Liver (tissue), 9 donors: ENCODE results near the gene TRIM5. TPM values are rescaled to one million over a fixed set of nuclear protein-coding genes. Genes with fewer than 3 reads are reported as not detected.
"Not testable (repeated sequence)": the region's sequence is repeated elsewhere in the genome, so short reads cannot be mapped to it uniquely, and the experiment has no call there.

Experiments used
- DNase-seq: peaks from one replicate; pipeline ENCODE4 v3.0.0-alpha.2; 2017; ENCODE audit warnings: low spot score
- H3K27ac ChIP-seq, 2 donors: one replicate each; pipeline ENCODE4 v1.7.0; 2013; ENCODE audit warnings: inconsistent platforms in 2 of 2, low read length in 2 of 2, control low read depth in 1 of 2, low read depth in 1 of 2, mild to moderate bottlenecking in 1 of 2
- H3K27me3 ChIP-seq, 4 donors: one replicate each; pipeline versions ENCODE4 v1.6.1 to v1.7.0; 2013; ENCODE audit warnings: low read length in 3 of 4, inconsistent platforms in 1 of 4, mild to moderate bottlenecking in 1 of 4, moderate library complexity in 1 of 4; ENCODE audit not compliant: control insufficient read depth in 4 of 4, insufficient read depth in 4 of 4
- H3K36me3 ChIP-seq, 4 donors: one replicate each; pipeline versions ENCODE4 v1.6.1 to v1.7.0; 2013; ENCODE audit warnings: low read length in 3 of 4, mild to moderate bottlenecking in 3 of 4, low read depth in 1 of 4, moderate library complexity in 1 of 4; ENCODE audit not compliant: control insufficient read depth in 4 of 4, insufficient read depth in 3 of 4
- H3K4me1 ChIP-seq, 4 donors: one replicate each; pipeline versions ENCODE4 v1.6.1 to v1.7.0; 2013; ENCODE audit warnings: low read length in 3 of 4, mild to moderate bottlenecking in 3 of 4, moderate library complexity in 1 of 4; ENCODE audit not compliant: control insufficient read depth in 4 of 4, insufficient read depth in 4 of 4
- H3K4me3 ChIP-seq, 3 donors: one replicate each; pipeline versions ENCODE4 v1.6.1 to v1.7.0; 2013; ENCODE audit warnings: low read length in 3 of 3, control low read depth in 1 of 3, low read depth in 1 of 3, mild to moderate bottlenecking in 1 of 3
- H3K9ac ChIP-seq, 2 donors: one replicate each; pipeline ENCODE4 v1.7.0; 2013; ENCODE audit warnings: low read length in 2 of 2, mild to moderate bottlenecking in 2 of 2, moderate library complexity in 2 of 2, control low read depth in 1 of 2, low read depth in 1 of 2
- H3K9me3 ChIP-seq, 4 donors: one replicate each; pipeline versions ENCODE4 v1.6.1 to v1.7.0; 2013; ENCODE audit warnings: low read length in 3 of 4; ENCODE audit not compliant: control insufficient read depth in 4 of 4
- ATF3 ChIP-seq: IDR thresholded peaks from 2 replicates; pipeline ENCODE4 v1.6.1; 2016; ENCODE audit warnings: antibody characterized with exemption
- EGR1 ChIP-seq, 2 donors: IDR thresholded peaks; 2 replicates each; pipeline ENCODE4 v1.6.1; 2016 to 2018; ENCODE audit warnings: antibody characterized with exemption in 2 of 2, low read depth in 2 of 2
- FOXA1 ChIP-seq: IDR thresholded peaks from 2 replicates; pipeline ENCODE4 v1.6.1; 2016; ENCODE audit warnings: antibody characterized with exemption
- FOXA2 ChIP-seq: IDR thresholded peaks from 2 replicates; pipeline ENCODE4 v1.6.1; 2016; ENCODE audit warnings: antibody characterized with exemption
- GABPA ChIP-seq, 2 donors: IDR thresholded peaks in 1 of 2; conservative IDR thresholded peaks in 1 of 2; 2 replicates each; pipeline ENCODE4 v1.6.1; 2016; ENCODE audit warnings: antibody characterized with exemption in 2 of 2, mild to moderate bottlenecking in 1 of 2, moderate library complexity in 1 of 2
- HNF4A ChIP-seq, 2 donors: conservative IDR thresholded peaks; 2 replicates each; pipeline ENCODE4 v1.6.1; 2016; ENCODE audit warnings: antibody characterized with exemption in 2 of 2, mild to moderate bottlenecking in 2 of 2
- HNF4G ChIP-seq: IDR thresholded peaks from 2 replicates; pipeline ENCODE4 v1.6.1; 2016; ENCODE audit warnings: antibody characterized with exemption
- JUND ChIP-seq, 2 donors: IDR thresholded peaks; 2 replicates each; pipeline ENCODE4 v1.6.1; 2016; ENCODE audit warnings: antibody characterized with exemption in 2 of 2
- MAX ChIP-seq: IDR thresholded peaks from 2 replicates; pipeline ENCODE4 v1.6.1; 2016; ENCODE audit warnings: antibody characterized with exemption
- NR2F2 ChIP-seq: IDR thresholded peaks from 2 replicates; pipeline ENCODE4 v1.6.1; 2016; ENCODE audit warnings: antibody characterized with exemption
- RAD21 ChIP-seq, 2 donors: IDR thresholded peaks; 2 replicates each; pipeline ENCODE4 v1.6.1; 2016; ENCODE audit warnings: antibody characterized with exemption in 2 of 2, mild to moderate bottlenecking in 2 of 2
- RXRA ChIP-seq, 2 donors: IDR thresholded peaks; 2 replicates each; pipeline ENCODE4 v1.6.1; 2017 to 2018; ENCODE audit warnings: antibody characterized with exemption in 2 of 2, mild to moderate bottlenecking in 1 of 2
- SP1 ChIP-seq: IDR thresholded peaks from 2 replicates; pipeline ENCODE4 v1.6.1; 2018; ENCODE audit warnings: antibody characterized with exemption, mild to moderate bottlenecking
- TAF1 ChIP-seq: conservative IDR thresholded peaks from 2 replicates; pipeline ENCODE4 v1.6.1; 2016; ENCODE audit warnings: antibody characterized with exemption, mild to moderate bottlenecking
- YY1 ChIP-seq: IDR thresholded peaks from 2 replicates; pipeline ENCODE4 v1.6.1; 2016; ENCODE audit warnings: antibody characterized with exemption, mild to moderate bottlenecking
- WGBS: extraction: QIAGEN DNeasy Blood & Tissue Kit; methylation state at CpG from one replicate; pipeline ENCODE4 v1.1.7; 2013; 5-methylcytosine and 5-hydroxymethylcytosine counted together
- polyA plus RNA-seq, 2 donors: library from polyadenylated mRNA; stranded (reverse) in 1 of 2; unstranded in 1 of 2; fragments of 200-250 nt in 1 of 2; fragments of >200 nt in 1 of 2; fragmentation: Nextera tagmentation in 1 of 2; extraction: Ambion mirVana in 1 of 2; gene quantifications; one replicate each; pipeline versions ENCODE4 v1.2.1 to v1.2.3, GENCODE V29; 2013 to 2015
- total RNA-seq, 2 donors: library from RNA; depleted of rRNA; stranded (reverse); fragments of >200 nt; gene quantifications; one replicate each; pipeline ENCODE4 v1.2.3, GENCODE V29; 2014
- TF ChIP-seq, protein P1 (sequence below): fragments of 150-350 bp; IDR thresholded peaks from 2 replicates; pipeline ENCODE4 v1.5.1; 2017; ENCODE audit warnings: improper control_type of control experiment, low read depth, low read length; ENCODE audit not compliant: missing input control
- TF ChIP-seq, protein P2 (sequence below): IDR thresholded peaks from 2 replicates; pipeline ENCODE4 v1.6.1; 2016; ENCODE audit warnings: antibody characterized with exemption
- TF ChIP-seq, protein P3 (sequence below): IDR thresholded peaks from 2 replicates; pipeline ENCODE4 v1.6.1; 2016; ENCODE audit warnings: antibody characterized with exemption, mild to moderate bottlenecking
- donor health status: healthy.
- donor health status: healthy.
- donor health status: healthy.
- donor health status: healthy.
- donor health status: healthy.

TRIM5 gene
- total and polyA plus RNA-seq, 4 donors = 7.8 to 20.2 (median 13.1) TPM

GRCh38 chr11:5691964-5692361 is 7.1 kb upstream of the TRIM5 start:
- Histone ChIP-seq H3K36me3 (peaks cover 0 to 4% (median 0%) of the 10 kb centered on the region in 4 donors), H3K4me3 (no peak overlapping the region), H3K9me3 (no peaks in the 10 kb centered on the region), H3K4me1 (peaks cover 0 to 6% (median 2%) of the 10 kb centered on the region in 4 donors), H3K9ac (no peak overlapping the region), H3K27me3 (no peaks in the 10 kb centered on the region), H3K27ac (no peak overlapping the region)
- 68% methylated on average over 3 of the region's 3 CpGs for WGBS
- DNase-seq = no peak
- TF ChIP-seq, protein P1, sequence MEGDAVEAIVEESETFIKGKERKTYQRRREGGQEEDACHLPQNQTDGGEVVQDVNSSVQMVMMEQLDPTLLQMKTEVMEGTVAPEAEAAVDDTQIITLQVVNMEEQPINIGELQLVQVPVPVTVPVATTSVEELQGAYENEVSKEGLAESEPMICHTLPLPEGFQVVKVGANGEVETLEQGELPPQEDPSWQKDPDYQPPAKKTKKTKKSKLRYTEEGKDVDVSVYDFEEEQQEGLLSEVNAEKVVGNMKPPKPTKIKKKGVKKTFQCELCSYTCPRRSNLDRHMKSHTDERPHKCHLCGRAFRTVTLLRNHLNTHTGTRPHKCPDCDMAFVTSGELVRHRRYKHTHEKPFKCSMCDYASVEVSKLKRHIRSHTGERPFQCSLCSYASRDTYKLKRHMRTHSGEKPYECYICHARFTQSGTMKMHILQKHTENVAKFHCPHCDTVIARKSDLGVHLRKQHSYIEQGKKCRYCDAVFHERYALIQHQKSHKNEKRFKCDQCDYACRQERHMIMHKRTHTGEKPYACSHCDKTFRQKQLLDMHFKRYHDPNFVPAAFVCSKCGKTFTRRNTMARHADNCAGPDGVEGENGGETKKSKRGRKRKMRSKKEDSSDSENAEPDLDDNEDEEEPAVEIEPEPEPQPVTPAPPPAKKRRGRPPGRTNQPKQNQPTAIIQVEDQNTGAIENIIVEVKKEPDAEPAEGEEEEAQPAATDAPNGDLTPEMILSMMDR = no peak
- TF ChIP-seq RXRA (IDR thresholded peaks at IDR 0.05) (no peak), MAX (no peak), ATF3 (no peak), TAF1 (no peak), FOXA2 (no peak), RAD21 (IDR thresholded peaks at IDR 0.05) (no peak), NR2F2 (no peak), HNF4G (no peak), YY1 (no peak), GABPA (IDR thresholded peaks at IDR 0.05 in 1 of 2, conservative IDR thresholded peaks at IDR 0.05 in 1 of 2) (no peak), SP1 (no peak), EGR1 (IDR thresholded peaks at IDR 0.05; ENCODE audit: low read depth in 2 of 2) (no peak), FOXA1 (no peak), HNF4A (conservative IDR thresholded peaks at IDR 0.05) (no peak), JUND (IDR thresholded peaks at IDR 0.05) (no peak)
- TF ChIP-seq, protein P2, sequence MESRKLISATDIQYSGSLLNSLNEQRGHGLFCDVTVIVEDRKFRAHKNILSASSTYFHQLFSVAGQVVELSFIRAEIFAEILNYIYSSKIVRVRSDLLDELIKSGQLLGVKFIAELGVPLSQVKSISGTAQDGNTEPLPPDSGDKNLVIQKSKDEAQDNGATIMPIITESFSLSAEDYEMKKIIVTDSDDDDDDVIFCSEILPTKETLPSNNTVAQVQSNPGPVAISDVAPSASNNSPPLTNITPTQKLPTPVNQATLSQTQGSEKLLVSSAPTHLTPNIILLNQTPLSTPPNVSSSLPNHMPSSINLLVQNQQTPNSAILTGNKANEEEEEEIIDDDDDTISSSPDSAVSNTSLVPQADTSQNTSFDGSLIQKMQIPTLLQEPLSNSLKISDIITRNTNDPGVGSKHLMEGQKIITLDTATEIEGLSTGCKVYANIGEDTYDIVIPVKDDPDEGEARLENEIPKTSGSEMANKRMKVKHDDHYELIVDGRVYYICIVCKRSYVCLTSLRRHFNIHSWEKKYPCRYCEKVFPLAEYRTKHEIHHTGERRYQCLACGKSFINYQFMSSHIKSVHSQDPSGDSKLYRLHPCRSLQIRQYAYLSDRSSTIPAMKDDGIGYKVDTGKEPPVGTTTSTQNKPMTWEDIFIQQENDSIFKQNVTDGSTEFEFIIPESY = no peak
- TF ChIP-seq, protein P3, sequence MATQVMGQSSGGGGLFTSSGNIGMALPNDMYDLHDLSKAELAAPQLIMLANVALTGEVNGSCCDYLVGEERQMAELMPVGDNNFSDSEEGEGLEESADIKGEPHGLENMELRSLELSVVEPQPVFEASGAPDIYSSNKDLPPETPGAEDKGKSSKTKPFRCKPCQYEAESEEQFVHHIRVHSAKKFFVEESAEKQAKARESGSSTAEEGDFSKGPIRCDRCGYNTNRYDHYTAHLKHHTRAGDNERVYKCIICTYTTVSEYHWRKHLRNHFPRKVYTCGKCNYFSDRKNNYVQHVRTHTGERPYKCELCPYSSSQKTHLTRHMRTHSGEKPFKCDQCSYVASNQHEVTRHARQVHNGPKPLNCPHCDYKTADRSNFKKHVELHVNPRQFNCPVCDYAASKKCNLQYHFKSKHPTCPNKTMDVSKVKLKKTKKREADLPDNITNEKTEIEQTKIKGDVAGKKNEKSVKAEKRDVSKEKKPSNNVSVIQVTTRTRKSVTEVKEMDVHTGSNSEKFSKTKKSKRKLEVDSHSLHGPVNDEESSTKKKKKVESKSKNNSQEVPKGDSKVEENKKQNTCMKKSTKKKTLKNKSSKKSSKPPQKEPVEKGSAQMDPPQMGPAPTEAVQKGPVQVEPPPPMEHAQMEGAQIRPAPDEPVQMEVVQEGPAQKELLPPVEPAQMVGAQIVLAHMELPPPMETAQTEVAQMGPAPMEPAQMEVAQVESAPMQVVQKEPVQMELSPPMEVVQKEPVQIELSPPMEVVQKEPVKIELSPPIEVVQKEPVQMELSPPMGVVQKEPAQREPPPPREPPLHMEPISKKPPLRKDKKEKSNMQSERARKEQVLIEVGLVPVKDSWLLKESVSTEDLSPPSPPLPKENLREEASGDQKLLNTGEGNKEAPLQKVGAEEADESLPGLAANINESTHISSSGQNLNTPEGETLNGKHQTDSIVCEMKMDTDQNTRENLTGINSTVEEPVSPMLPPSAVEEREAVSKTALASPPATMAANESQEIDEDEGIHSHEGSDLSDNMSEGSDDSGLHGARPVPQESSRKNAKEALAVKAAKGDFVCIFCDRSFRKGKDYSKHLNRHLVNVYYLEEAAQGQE = no peak

- H3K27ac ChIP-seq = peak overlapping the region in 1 of 2 donors; percentile 76
- H3K4me1 ChIP-seq, H3K36me3 ChIP-seq, DNase-seq, H3K9ac ChIP-seq, H3K27me3 ChIP-seq, H3K9me3 ChIP-seq: not testable (repeated sequence)
- peak overlapping the region in 1 of 3 donors; percentile 30 for H3K4me3 ChIP-seq
- 69% methylated on average over 12 of the region's 12 CpGs for WGBS
These were observed 6.5 kb upstream of the TRIM5 start for GRCh38 chr11:5691238-5691963.
